ENCODE results near the gene ZNF839. TPM values are rescaled to one million over a fixed set of nuclear protein-coding genes. Genes with fewer than 3 reads are reported as not detected.

The ZNF839 gene
- 14.3 and 36.6 TPM in 2 replicates for total RNA-seq (2014; rRNA removed; shearing (Covaris generic); ENCODE audit: low replicate concordance)

DNA sequence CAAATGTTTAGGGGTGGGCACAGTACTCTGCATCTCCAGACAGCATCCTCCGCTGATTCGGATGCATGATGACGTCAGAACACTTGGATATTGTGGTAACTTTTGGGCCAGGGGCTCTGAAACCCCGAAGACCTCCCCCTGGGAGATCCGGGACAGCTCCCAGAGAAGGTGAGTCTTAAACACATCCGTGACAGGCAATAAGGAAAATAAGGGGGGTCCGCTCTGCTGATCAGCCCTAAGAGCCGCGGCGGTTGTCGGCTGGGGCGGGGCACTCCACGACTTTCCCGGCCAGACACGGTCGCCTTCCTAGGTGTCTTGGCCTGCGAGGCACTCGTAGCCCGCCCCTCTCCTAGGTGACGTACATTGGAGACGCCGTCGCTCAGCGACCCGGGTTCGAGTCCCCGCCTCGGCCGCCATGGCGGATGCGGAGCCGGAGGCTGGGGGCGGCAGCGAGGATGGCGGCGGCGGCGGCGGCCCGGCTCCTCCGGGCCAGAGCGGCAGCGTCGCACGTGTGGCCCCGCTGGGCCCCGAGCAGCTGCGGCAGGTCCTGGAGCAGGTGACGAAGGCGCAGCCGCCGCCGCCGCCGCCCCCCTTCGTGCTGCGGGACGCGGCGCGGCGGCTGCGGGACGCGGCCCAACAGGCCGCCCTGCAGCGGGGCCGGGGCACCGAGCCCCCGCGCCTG is at the start of gene ZNF839:
TSS of gene ZNF839 (plus strand) at position 396 of the 682 bp plus-strand sequence. CDS start at position 416, 20 bp downstream.
- H4K20me1 ChIP-seq (ENCODE audit: insufficient read depth, low read depth, low read length) = no peaks in the 10 kb centered on the region
- H3K4me3 ChIP-seq (ENCODE audit: low read length) = peak within 1 kb of the TSS; percentile 83
- no peaks in the 10 kb centered on the region for H3K27me3 ChIP-seq (ENCODE audit: low read length)
- H2AFZ ChIP-seq (ENCODE audit: low read length) = peak within 1 kb of the TSS; percentile 94
- peaks cover 46% of the 10 kb centered on the region for H3K79me2 ChIP-seq (ENCODE audit: low read length)
- DNase-seq = peak; percentile 99
- peaks cover 5% of the 10 kb centered on the region; the same call in 1 of the 2 replicates for H3K36me3 ChIP-seq (ENCODE audit: insufficient read depth, low read length)
- H3K4me2 ChIP-seq (ENCODE audit: low read depth, low read length, poor library complexity, severe bottlenecking) = peak within 1 kb of the TSS; percentile 96
- H3K9ac ChIP-seq (ENCODE audit: low read length) = peak within 1 kb of the TSS; percentile 88
- peaks cover 56% of the 10 kb centered on the region for H3K4me1 ChIP-seq (ENCODE audit: low read length)
- peak within 1 kb of the TSS; percentile 49 for H3K27ac ChIP-seq (ENCODE audit: low read length)
- no peaks in the 10 kb centered on the region for H3K9me3 ChIP-seq (ENCODE audit: low read length)
- no peaks in the 10 kb centered on the region for H3K9me2 ChIP-seq (replicated peaks; ENCODE audit: insufficient read depth, low read length)

DNA sequence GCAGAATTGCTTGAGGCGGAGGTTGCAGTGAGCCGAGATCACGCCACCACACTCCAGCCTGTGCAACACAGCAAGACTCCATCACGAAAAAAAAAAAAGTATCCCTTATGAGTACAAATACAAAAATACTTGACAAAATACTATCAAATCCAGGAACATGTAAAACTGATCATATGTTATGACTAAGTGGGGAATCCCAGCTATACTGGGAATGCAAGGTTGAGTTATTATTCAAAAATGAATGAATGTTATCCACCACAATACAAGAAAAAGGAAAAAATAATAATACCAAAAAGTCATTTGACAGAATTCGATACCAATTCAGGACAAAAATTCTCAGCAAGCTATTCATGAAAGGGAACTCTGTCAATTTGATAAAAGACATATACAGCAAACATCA is 47.2 kb upstream of the ZNF839 start:
- Histone ChIP-seq H3K4me3 (ENCODE audit: low read length) (no peak overlapping the region), H4K20me1 (ENCODE audit: insufficient read depth, low read depth, low read length) (no peaks in the 10 kb centered on the region), H3K9ac (ENCODE audit: low read length) (no peak overlapping the region), H3K79me2 (ENCODE audit: low read length) (no peaks in the 10 kb centered on the region), H3K9me3 (ENCODE audit: low read length) (no peaks in the 10 kb centered on the region), H3K4me2 (ENCODE audit: low read depth, low read length, poor library complexity, severe bottlenecking) (no peak overlapping the region), H3K4me1 (ENCODE audit: low read length) (no peaks in the 10 kb centered on the region), H3K27me3 (ENCODE audit: low read length) (no peaks in the 10 kb centered on the region), H3K27ac (ENCODE audit: low read length) (no peak overlapping the region), H2AFZ (ENCODE audit: low read length) (no peak overlapping the region), H3K9me2 (replicated peaks; ENCODE audit: insufficient read depth, low read length) (no peaks in the 10 kb centered on the region), H3K36me3 (ENCODE audit: insufficient read depth, low read length) (no peaks in the 10 kb centered on the region)
- DNase-seq = no peak

DNA sequence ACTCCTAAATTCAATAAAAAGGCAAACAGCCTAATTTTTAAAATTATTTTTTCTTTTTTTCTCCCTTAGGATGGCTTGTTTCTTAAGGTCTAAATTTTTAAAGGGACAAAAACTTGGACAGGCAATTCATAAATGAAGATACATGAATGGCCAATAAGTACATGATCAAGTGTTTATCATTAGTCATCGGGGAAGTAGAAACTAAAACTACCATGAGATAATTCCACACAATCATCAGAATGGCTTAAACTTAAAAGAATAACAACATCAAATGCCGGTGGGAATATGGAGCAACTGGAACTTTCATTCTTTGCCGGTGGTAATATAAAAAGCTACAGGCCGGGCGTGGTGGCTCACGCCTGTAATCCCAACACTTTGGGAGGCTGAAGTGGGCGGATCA is 43.7 kb upstream of the ZNF839 start:
- Histone ChIP-seq H3K9ac (ENCODE audit: low read length) (no peak overlapping the region), H3K9me2 (replicated peaks; ENCODE audit: insufficient read depth, low read length) (no peaks in the 10 kb centered on the region), H3K4me3 (ENCODE audit: low read length) (no peak overlapping the region), H4K20me1 (ENCODE audit: insufficient read depth, low read depth, low read length) (no peaks in the 10 kb centered on the region), H3K36me3 (ENCODE audit: insufficient read depth, low read length) (no peaks in the 10 kb centered on the region), H2AFZ (ENCODE audit: low read length) (no peak overlapping the region), H3K79me2 (ENCODE audit: low read length) (no peaks in the 10 kb centered on the region), H3K4me1 (ENCODE audit: low read length) (no peaks in the 10 kb centered on the region; the same call in 1 of the 2 replicates), H3K27me3 (ENCODE audit: low read length) (no peaks in the 10 kb centered on the region), H3K4me2 (ENCODE audit: low read depth, low read length, poor library complexity, severe bottlenecking) (no peak overlapping the region), H3K27ac (ENCODE audit: low read length) (no peak overlapping the region), H3K9me3 (ENCODE audit: low read length) (no peaks in the 10 kb centered on the region)
- no peak for DNase-seq

DNA sequence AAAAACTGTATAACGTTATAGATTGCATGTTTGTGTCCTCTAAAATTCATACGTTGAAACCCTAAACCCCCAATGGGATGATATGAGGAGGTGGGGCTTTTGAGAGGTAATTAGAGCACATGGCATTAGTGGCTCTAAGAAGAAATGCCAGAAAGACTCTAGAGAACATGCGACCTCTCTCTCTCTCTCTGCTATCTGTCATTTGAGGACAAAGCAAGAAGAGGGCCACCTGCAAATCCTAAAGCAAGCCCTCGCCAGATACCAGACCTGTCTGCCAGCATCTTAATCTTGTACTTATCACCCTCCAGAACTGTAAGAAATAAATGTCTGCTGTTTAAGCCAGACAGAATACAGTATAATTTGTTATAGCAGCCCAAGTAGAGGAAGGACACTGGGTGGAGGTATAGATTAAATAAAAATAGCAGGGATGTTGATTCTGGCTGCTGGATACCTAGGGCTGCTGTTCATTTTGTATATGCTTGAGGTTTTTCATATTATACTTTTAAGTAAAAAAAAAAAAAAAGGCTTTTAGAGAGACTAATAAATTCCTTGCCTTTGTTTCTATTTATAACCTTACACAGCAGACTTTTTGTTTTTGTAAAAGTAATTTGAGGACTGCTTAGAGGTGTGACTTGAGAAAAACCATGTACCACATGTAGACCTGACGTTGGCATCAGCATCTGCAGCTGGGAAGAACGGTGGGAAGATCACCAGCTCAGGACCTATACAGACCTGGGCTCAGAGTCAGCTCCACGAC is 41.5 kb upstream of the ZNF839 start:
- Histone ChIP-seq H3K36me3 (ENCODE audit: insufficient read depth, low read length) (no peaks in the 10 kb centered on the region), H3K4me1 (ENCODE audit: low read length) (no peaks in the 10 kb centered on the region; the same call in 1 of the 2 replicates), H3K27ac (ENCODE audit: low read length) (no peak overlapping the region), H2AFZ (ENCODE audit: low read length) (no peak overlapping the region), H4K20me1 (ENCODE audit: insufficient read depth, low read depth, low read length) (no peaks in the 10 kb centered on the region), H3K4me2 (ENCODE audit: low read depth, low read length, poor library complexity, severe bottlenecking) (no peak overlapping the region), H3K9ac (ENCODE audit: low read length) (no peak overlapping the region), H3K9me3 (ENCODE audit: low read length) (no peaks in the 10 kb centered on the region), H3K4me3 (ENCODE audit: low read length) (no peak overlapping the region), H3K27me3 (ENCODE audit: low read length) (no peaks in the 10 kb centered on the region), H3K9me2 (replicated peaks; ENCODE audit: insufficient read depth, low read length) (no peaks in the 10 kb centered on the region), H3K79me2 (ENCODE audit: low read length) (no peaks in the 10 kb centered on the region)
- no peak for DNase-seq

DNA sequence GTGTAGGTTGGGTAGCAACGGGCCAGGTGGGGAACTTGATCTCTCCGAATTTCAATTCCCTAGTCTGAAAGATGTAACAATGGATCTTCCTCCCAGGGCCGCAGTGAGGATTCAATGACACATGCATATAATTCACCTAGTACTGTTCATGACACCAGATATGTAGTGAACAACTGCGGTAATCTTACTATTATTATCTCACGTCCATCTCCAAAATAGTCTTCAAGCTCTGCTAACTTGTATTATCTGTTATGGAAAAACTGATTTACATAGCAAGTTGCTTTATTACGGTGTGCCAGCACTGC is 41.0 kb upstream of the ZNF839 start:
- Histone ChIP-seq H3K9me2 (replicated peaks; ENCODE audit: insufficient read depth, low read length) (no peaks in the 10 kb centered on the region), H3K27me3 (ENCODE audit: low read length) (no peaks in the 10 kb centered on the region), H3K79me2 (ENCODE audit: low read length) (no peaks in the 10 kb centered on the region), H3K36me3 (ENCODE audit: insufficient read depth, low read length) (no peaks in the 10 kb centered on the region), H4K20me1 (ENCODE audit: insufficient read depth, low read depth, low read length) (no peaks in the 10 kb centered on the region), H3K4me1 (ENCODE audit: low read length) (no peaks in the 10 kb centered on the region; the same call in 1 of the 2 replicates), H2AFZ (ENCODE audit: low read length) (no peak overlapping the region), H3K9ac (ENCODE audit: low read length) (no peak overlapping the region), H3K4me3 (ENCODE audit: low read length) (no peak overlapping the region), H3K9me3 (ENCODE audit: low read length) (no peaks in the 10 kb centered on the region), H3K27ac (ENCODE audit: low read length) (no peak overlapping the region), H3K4me2 (ENCODE audit: low read depth, low read length, poor library complexity, severe bottlenecking) (no peak overlapping the region)
- DNase-seq = no peak

DNA sequence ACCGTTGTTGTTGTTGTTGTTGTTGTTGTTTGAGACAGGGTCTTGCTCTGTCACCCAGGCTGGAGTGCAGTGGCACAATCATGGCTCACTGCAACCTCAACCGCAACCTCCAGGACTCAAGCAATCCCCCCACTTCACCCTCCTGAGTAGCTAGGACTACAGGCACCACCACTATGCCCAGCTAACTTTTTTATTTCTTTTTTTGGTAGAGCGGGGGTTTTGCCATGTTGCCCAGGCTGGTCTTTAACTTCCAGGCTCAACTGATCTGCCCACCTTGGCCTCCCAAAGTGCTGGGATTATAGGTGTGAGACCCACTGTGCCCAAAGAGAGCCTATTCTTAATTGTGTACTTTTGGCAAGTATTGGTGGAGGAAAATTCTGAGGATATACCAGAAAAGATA is 40.3 kb upstream of the ZNF839 start:
- DNase-seq = no peak
- no peak overlapping the region for H3K9ac ChIP-seq (ENCODE audit: low read length)

DNA sequence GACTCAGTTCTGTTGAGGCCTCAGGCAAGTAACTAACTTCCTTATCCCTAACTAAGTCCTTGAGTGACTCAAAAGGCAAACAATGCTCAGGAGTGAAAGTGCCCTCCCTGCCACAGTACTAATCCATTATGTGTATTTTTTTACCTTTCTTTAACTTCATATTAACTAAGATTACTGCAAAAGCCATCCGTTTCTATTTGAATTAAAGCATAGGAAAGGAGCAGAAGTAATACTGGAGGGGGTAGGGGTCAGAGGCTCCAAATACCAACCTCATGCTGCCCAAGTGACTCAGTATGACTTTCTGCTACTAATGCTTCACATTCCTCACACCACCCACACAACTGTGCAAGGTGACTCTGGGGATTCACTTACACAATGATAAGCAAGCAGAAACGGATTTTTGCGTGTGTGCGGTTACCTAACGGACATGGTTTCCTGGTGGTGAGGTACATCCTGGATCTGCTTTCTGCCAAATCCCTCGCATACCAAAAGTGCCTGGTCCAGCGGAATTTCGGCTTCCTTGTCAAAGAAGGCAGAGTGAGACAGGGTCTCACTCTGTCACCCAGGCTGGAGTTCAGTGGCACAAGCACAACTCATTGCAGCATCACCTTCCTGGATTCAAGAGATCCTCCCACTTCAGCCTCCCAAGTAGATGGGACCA is 39.7 kb upstream of the ZNF839 start:
- Histone ChIP-seq H3K27me3 (ENCODE audit: low read length) (no peaks in the 10 kb centered on the region), H3K9me2 (replicated peaks; ENCODE audit: insufficient read depth, low read length) (no peaks in the 10 kb centered on the region), H3K79me2 (ENCODE audit: low read length) (no peaks in the 10 kb centered on the region), H3K9ac (ENCODE audit: low read length) (no peak overlapping the region), H3K4me2 (ENCODE audit: low read depth, low read length, poor library complexity, severe bottlenecking) (no peak overlapping the region), H3K4me3 (ENCODE audit: low read length) (no peak overlapping the region), H3K9me3 (ENCODE audit: low read length) (no peaks in the 10 kb centered on the region), H2AFZ (ENCODE audit: low read length) (no peak overlapping the region), H3K27ac (ENCODE audit: low read length) (no peak overlapping the region), H3K4me1 (ENCODE audit: low read length) (no peaks in the 10 kb centered on the region; the same call in 1 of the 2 replicates), H3K36me3 (ENCODE audit: insufficient read depth, low read length) (no peaks in the 10 kb centered on the region), H4K20me1 (ENCODE audit: insufficient read depth, low read depth, low read length) (no peaks in the 10 kb centered on the region)
- no peak for DNase-seq

More for the DNA sequence above, 40.3 kb upstream of the ZNF839 start:
- no peak overlapping the region for H3K27ac ChIP-seq (ENCODE audit: low read length)
- no peak overlapping the region for H3K4me3 ChIP-seq (ENCODE audit: low read length)
- no peaks in the 10 kb centered on the region for H3K9me2 ChIP-seq (replicated peaks; ENCODE audit: insufficient read depth, low read length)
- no peaks in the 10 kb centered on the region for H3K36me3 ChIP-seq (ENCODE audit: insufficient read depth, low read length)
- H3K79me2 ChIP-seq (ENCODE audit: low read length) = no peaks in the 10 kb centered on the region
- H4K20me1 ChIP-seq (ENCODE audit: insufficient read depth, low read depth, low read length) = no peaks in the 10 kb centered on the region
- no peaks in the 10 kb centered on the region; the same call in 1 of the 2 replicates for H3K4me1 ChIP-seq (ENCODE audit: low read length)
- no peaks in the 10 kb centered on the region for H3K27me3 ChIP-seq (ENCODE audit: low read length)
- no peak overlapping the region for H3K4me2 ChIP-seq (ENCODE audit: low read depth, low read length, poor library complexity, severe bottlenecking)
- no peak overlapping the region for H2AFZ ChIP-seq (ENCODE audit: low read length)
- H3K9me3 ChIP-seq (ENCODE audit: low read length) = no peaks in the 10 kb centered on the region

DNA sequence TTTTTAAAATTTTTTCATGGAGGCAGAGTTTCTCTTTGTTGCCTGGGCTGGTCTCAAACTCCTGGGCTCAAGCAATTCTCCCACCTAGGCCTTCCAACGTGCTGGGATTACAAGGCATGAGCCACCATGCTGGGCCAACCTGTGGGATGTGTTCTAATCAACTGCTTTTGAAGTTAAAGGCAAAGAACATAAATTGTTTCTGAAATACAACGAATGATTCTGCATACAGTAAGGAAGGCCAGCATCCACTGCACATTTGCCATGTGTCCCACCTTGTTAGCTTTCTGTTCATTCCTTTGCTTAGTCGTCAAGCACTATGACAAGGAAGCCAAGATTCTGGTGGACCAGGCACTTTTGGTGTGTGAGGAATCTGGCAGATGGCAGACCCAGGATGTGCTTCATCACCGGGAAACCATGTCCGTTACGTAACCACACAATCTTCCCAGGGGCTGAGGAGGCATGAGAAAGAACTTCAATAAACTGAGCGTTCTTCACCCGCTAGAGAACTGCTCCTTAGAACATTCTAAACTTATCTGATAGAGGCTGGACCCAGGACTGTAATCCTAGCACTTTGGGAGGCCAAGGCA is 39.1 kb upstream of the ZNF839 start:
- no peak overlapping the region for H3K27ac ChIP-seq (ENCODE audit: low read length)
- H3K4me1 ChIP-seq (ENCODE audit: low read length) = no peaks in the 10 kb centered on the region; the same call in 1 of the 2 replicates
- no peak overlapping the region for H3K9ac ChIP-seq (ENCODE audit: low read length)
- no peaks in the 10 kb centered on the region for H4K20me1 ChIP-seq (ENCODE audit: insufficient read depth, low read depth, low read length)
- H3K9me3 ChIP-seq (ENCODE audit: low read length) = no peaks in the 10 kb centered on the region
- H3K4me2 ChIP-seq (ENCODE audit: low read depth, low read length, poor library complexity, severe bottlenecking) = no peak overlapping the region
- H3K36me3 ChIP-seq (ENCODE audit: insufficient read depth, low read length) = no peaks in the 10 kb centered on the region
- H3K27me3 ChIP-seq (ENCODE audit: low read length) = no peaks in the 10 kb centered on the region
- no peak overlapping the region for H3K4me3 ChIP-seq (ENCODE audit: low read length)
- DNase-seq = no peak
- H3K9me2 ChIP-seq (replicated peaks; ENCODE audit: insufficient read depth, low read length) = no peaks in the 10 kb centered on the region
- H2AFZ ChIP-seq (ENCODE audit: low read length) = no peak overlapping the region
- no peaks in the 10 kb centered on the region for H3K79me2 ChIP-seq (ENCODE audit: low read length)

Measured in Karpas-422 (cell line).